ENCODE data around the gene BGN.

GRCh38 chrX:153495362-153495751, 577 bp downstream of the BGN start:
- TF ChIP-seq CTCF (tag by site-specific recombination; IDR thresholded peaks at IDR 0.05) (no peak), ZNF18 (tag by site-specific recombination; IDR thresholded peaks at IDR 0.05) (no peak), RBAK (tag by site-specific recombination; IDR thresholded peaks at IDR 0.05) (no peak), ZNF157 (tag by site-specific recombination; IDR thresholded peaks at IDR 0.05) (no peak), ZNF24 (tag by site-specific recombination; IDR thresholded peaks at IDR 0.05) (no peak), YY1 (tag by site-specific recombination; IDR thresholded peaks at IDR 0.05) (no peak), MYNN (tag by site-specific recombination; IDR thresholded peaks at IDR 0.05; ENCODE audit: borderline replicate concordance) (no peak), ZNF341 (tag by site-specific recombination; IDR thresholded peaks at IDR 0.05; ENCODE audit: low read depth) (no peak)
